ENCODE measurements around the gene FAM222A.

The FAM222A gene

DNA sequence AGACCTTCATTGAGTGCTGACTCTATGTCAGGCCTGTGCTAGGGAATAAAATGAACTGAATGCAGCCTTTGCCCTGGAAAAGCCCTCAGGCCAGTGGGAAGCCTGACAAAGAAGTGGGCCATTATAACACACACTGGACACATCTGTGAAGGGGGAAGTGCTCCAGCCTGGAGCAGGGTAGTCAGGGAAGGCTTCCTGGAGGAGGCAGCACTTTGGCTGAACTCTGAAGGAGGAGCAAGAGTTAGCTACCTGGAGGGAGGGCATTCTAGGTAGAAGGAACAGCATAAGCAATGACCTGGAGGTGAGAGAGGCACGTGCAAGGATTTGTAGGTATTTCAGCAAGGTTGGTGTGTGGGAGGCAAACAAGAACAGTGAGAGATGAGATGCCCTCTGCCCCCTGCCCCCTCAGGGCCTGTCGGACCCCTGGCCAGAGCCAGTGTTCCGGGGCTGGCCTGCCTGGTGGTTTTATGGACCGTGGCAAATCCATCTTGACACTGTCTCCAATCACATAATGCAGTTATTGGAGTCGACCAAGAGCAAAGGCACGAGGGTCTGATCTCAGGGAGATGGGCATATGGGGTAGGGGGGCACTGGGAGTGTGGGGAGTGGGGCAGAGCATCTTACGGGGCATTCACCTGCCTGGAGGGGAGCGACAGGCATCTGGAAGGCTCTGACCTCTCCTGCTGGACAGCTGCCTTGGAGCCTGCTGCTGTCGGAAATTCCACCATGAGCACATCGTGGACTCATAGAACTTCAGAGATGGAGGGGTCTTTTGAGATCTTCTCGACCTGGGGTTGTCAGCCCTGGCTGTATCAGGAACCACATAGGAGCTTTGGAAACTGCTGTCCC lies 2.7 kb upstream of the FAM222A start:
- DNase-seq (ENCODE audit: low read depth) = no peak

DNA sequence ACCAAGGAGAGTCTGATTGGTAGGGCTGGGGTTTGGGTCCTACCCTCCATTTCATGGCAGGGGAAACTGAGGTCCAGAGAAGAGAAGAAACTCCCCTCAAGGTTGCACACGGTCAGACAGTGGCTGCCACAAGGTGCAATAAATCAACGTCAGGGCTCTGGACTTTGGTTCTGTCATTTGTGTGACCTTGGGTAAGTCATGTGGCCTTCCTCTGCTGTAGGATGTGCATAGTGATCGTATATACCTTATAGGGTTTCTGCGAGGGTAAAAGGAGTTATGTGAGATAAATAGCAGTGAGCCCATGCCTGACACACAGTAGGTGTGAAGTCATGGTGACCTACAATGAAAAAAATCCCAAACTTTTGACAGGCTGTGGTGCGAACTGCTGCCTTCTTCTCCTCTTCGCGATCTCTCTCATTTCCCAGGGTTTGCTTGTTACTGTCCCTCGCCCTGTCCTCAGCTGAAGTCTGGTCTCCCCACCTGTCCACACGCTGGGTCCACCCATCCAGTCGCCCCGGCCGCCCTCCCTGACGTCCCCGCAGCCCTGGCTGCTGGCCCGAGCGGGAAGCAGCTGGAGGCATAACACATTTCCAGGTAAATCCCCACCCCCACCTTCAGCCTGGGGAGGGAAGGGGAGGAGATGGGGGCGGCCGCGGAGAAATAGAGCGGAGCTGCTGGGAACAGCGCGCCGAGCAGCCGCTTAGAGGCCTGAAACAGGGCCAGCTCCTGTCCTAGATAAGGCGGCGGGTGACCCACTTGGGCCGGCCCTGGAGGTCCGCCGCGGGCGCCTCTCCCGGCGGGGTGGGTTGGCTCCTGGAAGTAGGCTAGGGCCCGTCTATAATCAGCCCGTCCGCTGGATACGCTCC lies 1.8 kb upstream of the FAM222A start:
- no peak for DNase-seq (ENCODE audit: low read depth)

- DNase-seq (ENCODE audit: low read depth) = peak; percentile 37
These were observed 702 bp downstream of the FAM222A start for GRCh38 chr12:109714141-109714912.

DNA sequence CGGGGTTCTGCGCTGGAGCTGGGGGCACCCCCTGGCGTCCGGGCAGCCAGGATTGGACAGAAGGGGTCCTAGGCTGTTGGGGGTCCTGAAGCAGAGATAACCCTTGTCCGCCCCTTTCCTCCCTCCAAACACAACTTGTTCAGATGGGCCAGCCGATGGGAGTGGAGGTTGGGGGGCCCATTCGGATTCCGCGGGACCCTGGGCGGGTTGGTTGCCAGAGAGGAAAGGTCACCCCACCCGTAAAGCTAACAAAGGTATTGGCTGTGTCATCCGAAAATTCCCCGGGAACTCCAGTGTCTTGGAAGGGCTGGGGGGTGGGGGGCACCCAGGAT lies 1.3 kb downstream of the FAM222A start:
- no peak for DNase-seq (ENCODE audit: low read depth)

GRCh38 chr12:109715310-109716091 lies 1.9 kb downstream of the FAM222A start:
- DNase-seq (ENCODE audit: low read depth) = no peak

GRCh38 chr12:109716092-109716479 lies 2.5 kb downstream of the FAM222A start:
- no peak for DNase-seq (ENCODE audit: low read depth)

DNA sequence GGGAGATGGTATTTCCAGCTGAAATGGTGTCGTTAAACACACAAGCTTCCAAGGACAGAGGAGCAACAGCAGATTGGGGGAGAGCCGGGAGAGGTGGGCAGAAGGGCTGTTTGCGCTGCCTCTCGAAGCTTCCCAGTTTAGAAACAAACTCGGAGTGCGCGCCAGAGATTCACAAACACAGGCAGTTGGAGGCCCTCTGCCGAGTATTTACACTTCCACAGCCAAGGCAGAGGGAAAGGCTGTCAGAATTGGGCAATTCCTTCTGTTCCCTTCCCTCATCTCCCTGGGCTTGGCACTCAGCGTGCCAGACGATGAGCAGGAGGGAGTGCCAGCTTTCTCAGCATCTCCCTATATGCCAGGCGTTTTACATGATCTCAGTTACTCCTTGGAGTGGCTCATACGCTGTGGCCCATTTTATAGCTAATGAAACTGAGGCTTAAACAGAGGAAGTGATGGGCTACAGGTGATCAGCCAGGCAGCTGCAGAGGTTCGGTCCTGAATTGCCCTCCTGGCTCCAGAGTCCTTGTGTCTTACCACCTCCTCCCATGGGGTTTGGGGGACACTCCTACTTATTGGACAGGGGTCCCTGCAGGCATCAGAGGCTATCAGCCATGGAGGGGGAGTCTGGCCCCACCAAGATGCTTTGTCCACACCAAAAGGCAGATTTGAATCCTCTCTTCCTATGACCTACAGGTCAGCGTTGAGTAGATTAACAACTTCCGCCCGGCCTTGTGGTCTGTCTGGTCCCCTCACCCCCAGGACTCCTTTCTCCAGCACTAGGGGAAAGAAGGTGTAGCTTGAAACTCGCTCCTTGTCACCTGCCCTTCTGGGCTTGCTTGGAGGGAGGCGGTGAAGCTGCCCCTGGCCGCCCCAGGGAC lies 3.1 kb downstream of the FAM222A start:
- DNase-seq (ENCODE audit: low read depth) = no peak

DNA sequence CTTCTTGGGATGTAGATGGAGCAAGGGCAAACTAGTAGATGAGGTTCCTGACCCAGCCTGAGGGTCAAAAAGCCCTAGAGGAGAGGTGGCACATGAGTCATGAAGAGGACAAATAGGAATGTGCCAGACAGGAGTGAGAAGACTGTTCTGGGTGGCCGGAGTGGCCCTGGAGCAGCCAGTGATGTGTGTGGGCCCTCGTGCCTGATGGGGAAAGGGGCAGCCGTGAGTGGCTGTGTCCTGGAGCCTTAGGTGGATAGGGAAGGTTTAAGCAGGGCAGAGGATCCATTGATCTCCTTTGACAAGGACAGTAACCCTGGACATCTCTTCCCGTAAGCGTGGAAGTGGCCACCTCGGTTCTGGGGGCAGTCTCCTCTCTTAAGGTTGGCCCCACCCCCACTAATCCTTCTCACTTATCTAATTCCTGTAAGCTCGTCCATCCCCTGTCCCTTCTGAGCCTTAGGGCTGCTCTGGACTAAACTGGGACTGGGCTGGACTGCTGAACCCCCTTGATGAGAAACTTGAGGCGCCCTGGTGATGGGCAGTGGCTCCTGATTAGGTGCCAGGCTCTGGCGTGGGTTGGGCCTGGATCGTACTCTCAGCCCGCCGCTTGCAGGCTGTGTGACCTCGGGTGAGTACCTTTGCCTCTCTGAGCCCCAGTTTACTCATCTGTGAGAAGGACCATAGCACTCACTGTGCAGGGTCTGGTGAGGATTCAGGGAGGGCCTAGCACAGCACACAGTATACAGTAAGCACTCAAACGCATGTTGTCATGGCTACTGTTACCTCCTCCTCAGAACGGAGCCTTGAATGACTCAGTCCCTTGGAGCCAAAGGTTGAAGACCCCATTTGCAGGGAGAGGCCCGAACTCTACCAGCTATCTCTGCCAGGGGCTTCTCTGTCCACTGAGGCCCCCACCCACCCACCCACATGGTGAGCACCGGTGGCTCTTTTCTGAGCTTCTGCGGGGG lies 4.0 kb downstream of the FAM222A start:
- DNase-seq (ENCODE audit: low read depth) = no peak

GRCh38 chr12:109718390-109718789 lies 4.8 kb downstream of the FAM222A start:
- DNase-seq (ENCODE audit: low read depth) = no peak

- no peak for DNase-seq (ENCODE audit: low read depth)
These were observed 5.7 kb downstream of the FAM222A start for GRCh38 chr12:109719123-109720022.

DNA sequence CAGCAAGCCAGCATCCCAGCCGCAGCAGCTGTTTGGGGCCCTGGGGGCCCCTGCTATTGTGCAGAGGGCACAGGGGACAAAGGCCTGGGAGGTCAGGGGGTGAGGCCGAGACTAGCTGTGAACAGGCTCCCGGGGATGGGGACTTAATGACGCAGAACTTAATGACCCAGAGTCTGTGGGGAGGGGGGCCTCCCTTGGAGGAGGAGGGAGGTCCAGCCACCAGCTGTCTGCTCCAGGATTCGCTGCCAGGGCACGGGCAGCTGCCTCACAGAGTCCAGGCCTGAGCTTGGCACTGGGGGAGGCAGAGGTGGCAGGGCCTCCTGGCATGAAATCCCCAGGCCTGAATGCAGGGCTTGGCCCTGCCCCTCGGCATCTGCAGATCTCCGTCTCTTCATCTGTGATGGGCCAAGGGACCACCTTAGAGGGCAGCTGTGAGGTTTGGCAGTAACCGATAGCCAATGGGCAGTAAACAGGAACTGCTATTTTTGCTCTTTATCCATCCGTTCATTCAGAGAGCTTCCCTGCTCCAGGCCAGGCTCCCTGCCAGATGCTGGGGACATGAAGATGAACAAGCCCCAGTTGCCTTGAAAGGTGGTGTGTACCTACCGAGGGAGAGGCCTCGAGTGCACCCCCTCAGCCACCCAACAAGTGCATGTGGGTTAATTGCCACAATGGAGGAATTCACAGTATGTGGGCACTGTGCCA lies 6.7 kb downstream of the FAM222A start:
- no peak for DNase-seq (ENCODE audit: low read depth)

- DNase-seq (ENCODE audit: low read depth) = no peak
These were observed 7.2 kb downstream of the FAM222A start for GRCh38 chr12:109720857-109721189.

DNA sequence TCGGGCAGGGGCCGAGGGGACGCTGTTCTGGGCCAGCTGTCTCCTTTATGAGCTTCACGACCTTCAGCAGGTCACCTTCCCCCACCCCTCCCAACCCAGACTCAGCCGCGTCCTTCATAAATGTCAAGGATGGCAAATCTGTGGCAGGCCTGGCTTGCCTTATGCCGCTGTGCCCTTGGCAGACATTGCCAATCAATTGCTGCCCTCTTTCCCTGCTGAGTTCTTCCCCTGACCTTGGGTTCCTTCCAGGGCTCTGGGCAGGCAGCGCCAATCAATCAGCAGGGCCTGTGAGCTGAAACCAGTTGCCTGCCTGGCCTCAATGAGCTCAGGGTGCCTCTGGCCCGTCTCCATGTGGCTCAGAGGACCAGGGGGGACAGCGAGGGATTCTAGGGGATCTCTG lies 7.7 kb downstream of the FAM222A start:
- no peak for DNase-seq (ENCODE audit: low read depth)

DNA sequence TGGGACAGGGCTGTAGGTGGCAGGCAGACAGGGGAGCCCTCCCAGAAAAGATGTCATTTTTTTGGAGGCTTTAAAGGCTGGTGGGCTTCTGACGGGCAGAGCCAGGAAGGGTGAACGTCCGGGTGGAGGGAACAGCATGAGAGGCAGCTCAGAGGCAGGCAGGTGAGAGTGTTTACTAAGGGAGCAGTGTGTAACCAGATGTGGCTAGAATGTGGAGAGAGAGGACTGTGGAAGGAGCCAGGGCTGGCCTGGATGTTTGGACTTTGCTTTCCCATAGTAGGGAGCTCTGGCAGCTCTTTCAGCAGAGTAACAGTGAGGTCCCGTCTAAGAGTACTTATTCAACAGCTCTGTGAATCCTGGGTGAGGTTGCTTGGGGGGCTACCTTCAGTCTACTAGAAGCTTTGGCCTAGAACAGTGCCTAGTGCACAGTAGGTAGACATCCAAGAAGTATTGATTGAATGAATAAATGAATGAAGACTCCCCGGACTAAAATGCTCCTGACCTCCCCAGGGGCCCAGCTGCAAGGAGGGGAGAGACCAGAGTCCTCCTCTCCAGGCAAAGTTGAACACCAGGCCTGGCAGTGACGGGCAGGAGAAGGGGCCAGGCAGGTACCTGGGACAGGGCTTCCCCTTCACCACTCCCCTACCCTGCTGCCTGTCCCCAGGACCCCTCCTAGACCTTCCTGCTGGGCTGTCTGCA lies 8.5 kb downstream of the FAM222A start:
- no peak for DNase-seq (ENCODE audit: low read depth)

DNA sequence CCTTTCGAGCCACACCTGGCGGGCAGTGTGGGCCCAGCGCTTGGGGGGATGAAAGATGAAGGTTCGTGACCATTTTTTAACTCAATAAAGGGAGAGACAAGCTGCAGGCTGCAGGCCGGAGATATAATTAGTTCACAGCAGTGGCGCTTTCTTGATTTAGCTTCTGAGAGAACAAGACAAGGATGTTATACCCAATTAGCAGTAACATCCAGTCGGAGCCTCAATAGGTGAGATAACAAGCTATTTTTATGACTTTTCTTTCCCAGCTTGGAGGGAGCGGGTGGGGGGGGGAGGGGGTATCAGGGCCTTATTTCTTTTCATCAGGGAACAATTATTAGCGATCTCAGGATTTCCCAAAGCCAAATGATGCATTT lies 9.1 kb downstream of the FAM222A start:
- DNase-seq (ENCODE audit: low read depth) = no peak

DNA sequence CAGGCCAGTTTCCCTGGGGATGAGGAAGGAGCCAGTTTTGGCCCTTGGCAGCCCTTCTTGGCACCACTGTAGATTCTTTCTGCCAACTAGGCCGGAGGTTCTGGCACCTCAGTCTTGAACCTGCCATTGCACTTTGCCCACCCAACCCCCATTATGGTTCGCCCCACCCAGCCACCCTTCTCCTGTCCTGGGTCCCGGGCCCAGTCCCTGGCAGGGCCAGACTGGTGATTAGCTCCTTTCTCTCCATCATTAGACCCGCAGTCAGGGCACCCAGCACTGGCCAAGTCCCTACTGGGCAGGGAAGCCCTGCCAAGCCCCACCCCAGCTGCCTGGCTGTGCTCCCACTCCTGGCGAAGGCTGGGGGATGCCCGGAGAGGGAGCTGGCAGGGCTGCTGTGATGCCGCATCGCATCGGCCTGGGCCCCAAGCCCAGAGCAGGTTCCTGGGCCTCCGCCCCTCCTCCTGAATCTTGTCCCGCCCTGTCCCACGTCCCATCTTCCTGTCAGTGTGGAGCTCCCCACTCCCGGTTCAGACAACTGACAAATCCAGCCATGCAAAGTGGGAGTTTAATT lies 9.8 kb downstream of the FAM222A start:
- DNase-seq (ENCODE audit: low read depth) = no peak

GRCh38 chr12:109724321-109724892 lies 10.8 kb downstream of the FAM222A start:
- DNase-seq (ENCODE audit: low read depth) = no peak

Data from activated T-cell treated with anti-CD3 and anti-CD28 coated beads for 24 hours (primary cell).